Epithelial cell of esophagus (primary cell): ENCODE measurements around the gene NID1.

Source experiments
- DNase-seq: peaks from one replicate; pipeline ENCODE4 v3.0.0; 2010; ENCODE audit warnings: low read depth
- H3K4me3 ChIP-seq: 2 replicates; pipeline ENCODE4 v1.5.1; 2011; ENCODE audit warnings: mild to moderate bottlenecking, low read length, control low read depth
- CTCF ChIP-seq: IDR thresholded peaks from 2 replicates; pipeline ENCODE4 v1.5.1; 2011; ENCODE audit warnings: low read depth, mild to moderate bottlenecking, low read length, control low read depth, inconsistent platforms; ENCODE audit not compliant: insufficient read depth; ENCODE audit errors: missing control alignments

The NID1 gene

GRCh38 chr1:236027104-236027503 is 37.8 kb downstream of the NID1 start:
- no peak for DNase-seq
- no peak for TF ChIP-seq CTCF
- no peak overlapping the region for H3K4me3 ChIP-seq

- H3K4me3 ChIP-seq: no peak overlapping the region
- no peak for TF ChIP-seq CTCF
- DNase-seq: no peak
Observed at GRCh38 chr1:236025836-236026235, 39.1 kb downstream of the NID1 start.

- no peak for DNase-seq
- no peak overlapping the region for H3K4me3 ChIP-seq
- no peak for TF ChIP-seq CTCF
Observed at GRCh38 chr1:236024641-236025040, 40.2 kb downstream of the NID1 start.

GRCh38 chr1:236023926-236024565 is 40.8 kb downstream of the NID1 start:
- TF ChIP-seq CTCF: no peak
- DNase-seq: no peak
- no peak overlapping the region for H3K4me3 ChIP-seq

- no peak for DNase-seq
- no peak overlapping the region for H3K4me3 ChIP-seq
- no peak for TF ChIP-seq CTCF
Observed at GRCh38 chr1:236021424-236022135, 43.3 kb downstream of the NID1 start.

GRCh38 chr1:236020359-236021219 is 44.3 kb downstream of the NID1 start:
- H3K4me3 ChIP-seq: no peak overlapping the region
- no peak for TF ChIP-seq CTCF
- no peak for DNase-seq
